Mesenchymal stem cell (in vitro differentiated cells and primary cell): ENCODE results near the gene DBH.

Experiments
- DNase-seq: peaks from one replicate; pipeline ENCODE4 v3.0.0-alpha.2; 2013
- H2AFZ ChIP-seq: one replicate; pipeline ENCODE4 v1.6.1; 2013; ENCODE audit warnings: low read depth, mild to moderate bottlenecking, control low read depth, inconsistent platforms, low read length, moderate library complexity
- H2AK5ac ChIP-seq: 2 replicates; pipeline ENCODE4 v1.6.1; 2013; ENCODE audit warnings: low read length, moderate library complexity, mild to moderate bottlenecking, inconsistent platforms; ENCODE audit not compliant: severe bottlenecking
- H2BK120ac ChIP-seq: one replicate; pipeline ENCODE4 v1.6.1; 2013; ENCODE audit warnings: low read depth, mild to moderate bottlenecking, inconsistent platforms, low read length, moderate library complexity
- H2BK12ac ChIP-seq, 2 experiments: one replicate each; pipeline ENCODE4 v1.6.1; 2013; ENCODE audit warnings: inconsistent platforms in 2 of 2, low read length in 2 of 2, mild to moderate bottlenecking in 2 of 2, moderate library complexity in 2 of 2, control low read depth in 1 of 2
- H2BK15ac ChIP-seq: one replicate; pipeline ENCODE4 v1.6.1; 2013; ENCODE audit warnings: mild to moderate bottlenecking, low read depth, inconsistent platforms; ENCODE audit not compliant: poor library complexity, severe bottlenecking
- H2BK5ac ChIP-seq: 2 replicates; pipeline ENCODE4 v1.6.1; 2013; ENCODE audit warnings: low read depth, mild to moderate bottlenecking, low read length, control low read depth, inconsistent platforms; ENCODE audit not compliant: poor library complexity, severe bottlenecking
- H3K14ac ChIP-seq, 2 experiments: one replicate each; pipeline ENCODE4 v1.6.1; 2013; ENCODE audit warnings: inconsistent platforms in 2 of 2, low read length in 2 of 2, control low read depth in 1 of 2, mild to moderate bottlenecking in 1 of 2, moderate library complexity in 1 of 2
- H3K18ac ChIP-seq, 2 experiments: one replicate each; pipeline ENCODE4 v1.6.1; 2013; ENCODE audit warnings: inconsistent platforms in 2 of 2, low read length in 2 of 2, control low read depth in 1 of 2, low read depth in 1 of 2, mild to moderate bottlenecking in 1 of 2
- H3K23ac ChIP-seq, 2 experiments: one replicate each; pipeline ENCODE4 v1.6.1; 2013; ENCODE audit warnings: inconsistent platforms in 2 of 2, low read length in 2 of 2, mild to moderate bottlenecking in 2 of 2, moderate library complexity in 2 of 2, control low read depth in 1 of 2
- H3K27ac ChIP-seq: 2 replicates; pipeline ENCODE4 v1.5.1; 2013; ENCODE audit warnings: mild to moderate bottlenecking, moderate library complexity, low read length, control low read depth, inconsistent platforms; ENCODE audit not compliant: poor library complexity, severe bottlenecking
- H3K27me3 ChIP-seq, 2 experiments: 2 replicates each; pipeline versions ENCODE4 v1.6.1 to v1.7.0; 2013; ENCODE audit warnings: low read length in 2 of 2, mild to moderate bottlenecking in 2 of 2, moderate library complexity in 2 of 2, control low read depth in 1 of 2, inconsistent platforms in 1 of 2; ENCODE audit not compliant: control insufficient read depth in 1 of 2, insufficient read depth in 1 of 2
- H3K36me3 ChIP-seq, 2 experiments: 2 replicates each; pipeline versions ENCODE4 v1.6.1 to v1.7.0; 2013; ENCODE audit warnings: low read length in 2 of 2, control low read depth in 1 of 2, inconsistent platforms in 1 of 2, low read depth in 1 of 2, mild to moderate bottlenecking in 1 of 2; ENCODE audit not compliant: insufficient read depth in 2 of 2, control insufficient read depth in 1 of 2
- H3K4ac ChIP-seq, 2 experiments: one replicate each; pipeline ENCODE4 v1.6.1; 2013; ENCODE audit warnings: inconsistent platforms in 2 of 2, low read length in 2 of 2, mild to moderate bottlenecking in 2 of 2, moderate library complexity in 2 of 2, control low read depth in 1 of 2, low read depth in 1 of 2
- H3K4me1 ChIP-seq: 2 replicates; pipeline ENCODE4 v1.6.1; 2013; ENCODE audit warnings: low read depth, low read length, control low read depth; ENCODE audit not compliant: control insufficient read depth, insufficient read depth
- H3K4me2 ChIP-seq: 2 replicates; pipeline ENCODE4 v1.6.1; 2013; ENCODE audit warnings: low read length, mild to moderate bottlenecking, inconsistent platforms; ENCODE audit not compliant: poor library complexity, severe bottlenecking
- H3K4me3 ChIP-seq, 2 experiments: 2 replicates each; pipeline versions ENCODE4 v1.5.1 to v1.7.0; 2013; ENCODE audit warnings: low read length in 2 of 2, mild to moderate bottlenecking in 2 of 2, control low read depth in 1 of 2, low read depth in 1 of 2; ENCODE audit not compliant: insufficient read depth in 1 of 2
- H3K79me1 ChIP-seq: replicated peaks from 2 replicates; pipeline ENCODE4 v1.6.1; 2013; ENCODE audit warnings: mild to moderate bottlenecking, control low read depth, low read length, inconsistent platforms; ENCODE audit not compliant: poor library complexity, severe bottlenecking
- H3K9ac ChIP-seq: 2 replicates; pipeline ENCODE4 v1.7.0; 2013; ENCODE audit warnings: mild to moderate bottlenecking, low read length, moderate library complexity
- H3K9me3 ChIP-seq: 2 replicates; pipeline ENCODE4 v1.7.0; 2013; ENCODE audit warnings: mild to moderate bottlenecking, low read length; ENCODE audit not compliant: control insufficient read depth
- H4K8ac ChIP-seq: one replicate; pipeline ENCODE4 v1.6.1; 2013; ENCODE audit warnings: inconsistent platforms, mild to moderate bottlenecking, low read length, moderate library complexity
- H4K91ac ChIP-seq: one replicate; pipeline ENCODE4 v1.6.1; 2013; ENCODE audit warnings: mild to moderate bottlenecking, low read length, inconsistent platforms
- WGBS: methylation state at CpG from one replicate; pipeline ENCODE4 v1.1.7; 2013; ENCODE audit warnings: mixed read lengths; 5-methylcytosine and 5-hydroxymethylcytosine counted together

The DBH gene

GRCh38 chr9:133638076-133638475 is 1.9 kb downstream of the DBH start:
- H3K23ac ChIP-seq, result no peak overlapping the region
- no peak overlapping the region for H4K8ac ChIP-seq
- no peak overlapping the region for H3K18ac ChIP-seq
- no peak overlapping the region for H4K91ac ChIP-seq
- no peaks in the 10 kb centered on the region for H3K9me3 ChIP-seq
- no peak overlapping the region for H2BK5ac ChIP-seq
- H3K27ac ChIP-seq, result no peak overlapping the region
- no peak overlapping the region for H3K14ac ChIP-seq
- H2BK12ac ChIP-seq, result no peak overlapping the region
- no peak for DNase-seq
- no peak overlapping the region for H2AK5ac ChIP-seq
- H3K4me2 ChIP-seq, result no peak overlapping the region
- H3K36me3 ChIP-seq, result no peaks in the 10 kb centered on the region
- no peak overlapping the region for H3K9ac ChIP-seq
- H2BK120ac ChIP-seq, result no peak overlapping the region
- H2AFZ ChIP-seq, result no peak overlapping the region
- no peaks in the 10 kb centered on the region for H3K79me1 ChIP-seq
- peaks cover 65 to 94% of the 10 kb centered on the region in 2 experiments for H3K27me3 ChIP-seq
- no peaks in the 10 kb centered on the region for H3K4me1 ChIP-seq
- WGBS, result 81% methylated on average over 8 of the region's 8 CpGs
- H2BK15ac ChIP-seq, result no peak overlapping the region
- H3K4me3 ChIP-seq, result no peak overlapping the region
- no peak overlapping the region for H3K4ac ChIP-seq

GRCh38 chr9:133638711-133639110 is 2.5 kb downstream of the DBH start:
- no peak overlapping the region for H3K4me2 ChIP-seq
- H3K18ac ChIP-seq, result no peak overlapping the region
- H3K27ac ChIP-seq, result no peak overlapping the region
- H3K9ac ChIP-seq, result no peak overlapping the region
- H2BK12ac ChIP-seq, result no peak overlapping the region
- no peak overlapping the region for H2AK5ac ChIP-seq
- H4K8ac ChIP-seq, result no peak overlapping the region
- H3K23ac ChIP-seq, result no peak overlapping the region
- no peaks in the 10 kb centered on the region for H3K4me1 ChIP-seq
- H2BK5ac ChIP-seq, result no peak overlapping the region
- H2BK15ac ChIP-seq, result no peak overlapping the region
- H3K9me3 ChIP-seq, result no peaks in the 10 kb centered on the region
- no peak overlapping the region for H3K14ac ChIP-seq
- no peaks in the 10 kb centered on the region for H3K36me3 ChIP-seq
- 70% methylated on average over 8 of the region's 8 CpGs for WGBS
- DNase-seq, result no peak
- H2AFZ ChIP-seq, result no peak overlapping the region
- H3K79me1 ChIP-seq, result no peaks in the 10 kb centered on the region
- H3K4me3 ChIP-seq, result no peak overlapping the region
- no peak overlapping the region for H2BK120ac ChIP-seq
- no peak overlapping the region for H3K4ac ChIP-seq
- H3K27me3 ChIP-seq, result peaks cover 61 to 94% of the 10 kb centered on the region in 2 experiments
- H4K91ac ChIP-seq, result no peak overlapping the region

- Histone ChIP-seq H2AK5ac (no peak overlapping the region), H3K27me3 (peaks cover 61 to 94% of the 10 kb centered on the region in 2 experiments), H3K9ac (no peak overlapping the region), H3K4ac (no peak overlapping the region), H3K27ac (no peak overlapping the region), H2BK12ac (no peak overlapping the region), H3K14ac (no peak overlapping the region), H3K4me2 (no peak overlapping the region), H3K9me3 (no peaks in the 10 kb centered on the region), H3K23ac (no peak overlapping the region), H3K4me1 (no peaks in the 10 kb centered on the region), H4K91ac (no peak overlapping the region), H3K4me3 (no peak overlapping the region), H3K36me3 (no peaks in the 10 kb centered on the region), H4K8ac (no peak overlapping the region), H3K79me1 (no peaks in the 10 kb centered on the region), H2BK15ac (no peak overlapping the region), H3K18ac (no peak overlapping the region), H2BK120ac (no peak overlapping the region), H2BK5ac (no peak overlapping the region), H2AFZ (no peak overlapping the region)
- 86% methylated on average over 8 of the region's 8 CpGs for WGBS
- DNase-seq, result no peak
These were observed 3.5 kb downstream of the DBH start for GRCh38 chr9:133639613-133640012.

- H2AFZ ChIP-seq, result no peak overlapping the region
- no peak overlapping the region for H3K23ac ChIP-seq
- no peaks in the 10 kb centered on the region for H3K36me3 ChIP-seq
- H3K14ac ChIP-seq, result no peak overlapping the region
- no peak overlapping the region for H2BK5ac ChIP-seq
- H3K18ac ChIP-seq, result no peak overlapping the region
- H3K79me1 ChIP-seq, result no peaks in the 10 kb centered on the region
- H4K91ac ChIP-seq, result no peak overlapping the region
- DNase-seq, result no peak
- H4K8ac ChIP-seq, result no peak overlapping the region
- no peak overlapping the region for H2BK15ac ChIP-seq
- H2BK120ac ChIP-seq, result no peak overlapping the region
- H3K27me3 ChIP-seq, result peaks cover 62 to 94% of the 10 kb centered on the region in 2 experiments
- no peaks in the 10 kb centered on the region for H3K9me3 ChIP-seq
- H3K4me1 ChIP-seq, result no peaks in the 10 kb centered on the region
- H3K4ac ChIP-seq, result no peak overlapping the region
- no peak overlapping the region for H2BK12ac ChIP-seq
- 85% methylated on average over 7 of the region's 7 CpGs for WGBS
- no peak overlapping the region for H3K4me2 ChIP-seq
- H3K9ac ChIP-seq, result no peak overlapping the region
- no peak overlapping the region for H3K4me3 ChIP-seq
- H3K27ac ChIP-seq, result no peak overlapping the region
- no peak overlapping the region for H2AK5ac ChIP-seq
These were observed 4.0 kb downstream of the DBH start for GRCh38 chr9:133640160-133640559.
